DMS 273 (cell line): ENCODE measurements around the gene QRFP.

ENCODE experiments used
- DNase-seq: peaks from one replicate; lab custom pipeline; 2025; ENCODE audit not compliant: unreplicated experiment; lab: John Stamatoyannopoulos, UW

QRFP gene

DNA sequence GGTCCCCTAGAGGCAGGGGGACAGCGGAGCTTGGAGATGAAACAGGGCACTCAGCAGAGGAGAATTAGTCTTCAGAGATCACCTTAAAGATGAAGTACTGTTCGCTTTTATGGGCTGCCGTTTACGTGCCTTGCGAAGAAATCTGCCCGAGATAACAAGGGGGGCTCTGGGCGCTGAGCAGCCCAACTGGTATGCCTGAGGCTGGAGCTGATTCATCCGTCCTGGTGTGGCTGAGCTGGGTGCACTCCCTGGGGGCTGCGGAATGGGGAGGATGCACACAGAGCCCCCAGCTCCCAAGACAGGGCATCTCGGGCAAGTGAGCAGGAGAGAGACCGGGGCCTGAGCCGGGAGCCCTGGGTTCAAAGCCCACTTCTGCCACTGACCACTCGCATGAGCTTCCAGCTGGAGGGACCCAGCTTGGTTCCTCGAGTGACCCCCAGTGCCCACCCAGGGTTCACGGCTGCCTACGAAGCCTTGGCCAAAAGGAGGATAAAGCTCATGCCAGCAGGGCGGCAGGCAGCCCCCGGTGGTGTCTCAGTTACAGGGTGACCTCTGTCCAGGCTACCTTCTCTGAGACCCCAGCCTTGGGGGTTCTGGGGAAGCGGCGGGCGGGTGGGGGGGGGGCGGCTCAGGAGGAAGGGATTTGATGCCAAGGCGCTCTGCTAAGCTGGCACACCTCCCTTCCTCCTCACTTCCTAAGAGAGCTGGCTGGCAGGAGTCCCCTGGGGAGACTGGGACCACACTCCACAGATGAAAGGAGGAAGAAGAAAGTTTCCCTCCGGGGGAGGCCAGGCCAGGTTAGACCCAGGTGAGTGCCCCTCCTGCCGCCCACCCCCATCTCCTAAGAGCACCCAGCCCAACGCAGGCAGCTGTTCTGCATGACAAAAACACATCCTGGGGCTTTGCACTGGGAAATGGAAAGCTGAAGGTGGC lies 36.8 kb upstream of the QRFP start:
- no peak for DNase-seq

DNA sequence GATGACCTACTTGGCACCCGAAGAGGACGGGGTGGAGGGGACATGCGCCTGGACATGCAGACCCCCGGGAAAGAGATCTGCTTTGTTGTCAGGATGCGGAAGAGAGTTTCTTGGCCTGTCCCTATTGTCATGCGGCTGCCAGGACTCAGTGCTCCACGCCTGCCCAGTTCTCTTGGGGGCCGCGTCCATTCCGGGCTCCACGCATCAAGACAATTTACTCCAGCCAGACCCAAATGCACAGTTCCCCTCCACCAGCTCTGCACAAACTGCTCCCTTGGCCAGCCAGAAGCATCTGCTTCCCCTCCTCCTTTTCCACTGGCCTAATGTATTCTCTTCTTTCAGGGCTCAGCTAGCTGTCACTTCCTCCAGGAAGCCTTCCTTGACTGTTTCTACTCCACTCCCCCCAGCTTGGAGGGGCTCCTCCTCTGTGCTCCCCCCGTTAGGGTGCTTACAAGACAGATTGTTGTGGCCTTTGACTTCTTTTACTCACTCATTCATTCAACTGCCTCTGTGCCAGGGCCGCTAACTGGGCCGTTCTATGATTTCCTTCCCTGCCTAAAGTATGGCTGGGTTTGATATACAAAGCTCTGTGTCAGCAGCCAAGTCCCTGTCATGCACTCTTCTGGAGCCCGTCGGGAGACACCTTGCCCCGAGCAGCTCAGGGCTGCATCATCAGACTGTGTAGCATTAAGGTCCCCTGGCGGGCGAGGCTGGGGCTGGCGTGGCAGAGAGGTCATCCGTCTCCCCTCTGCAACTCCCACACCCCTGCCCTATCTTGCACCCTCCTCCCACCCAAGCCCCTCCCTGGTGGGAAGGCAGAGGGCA lies 35.9 kb upstream of the QRFP start:
- peak; percentile 34 for DNase-seq

DNA sequence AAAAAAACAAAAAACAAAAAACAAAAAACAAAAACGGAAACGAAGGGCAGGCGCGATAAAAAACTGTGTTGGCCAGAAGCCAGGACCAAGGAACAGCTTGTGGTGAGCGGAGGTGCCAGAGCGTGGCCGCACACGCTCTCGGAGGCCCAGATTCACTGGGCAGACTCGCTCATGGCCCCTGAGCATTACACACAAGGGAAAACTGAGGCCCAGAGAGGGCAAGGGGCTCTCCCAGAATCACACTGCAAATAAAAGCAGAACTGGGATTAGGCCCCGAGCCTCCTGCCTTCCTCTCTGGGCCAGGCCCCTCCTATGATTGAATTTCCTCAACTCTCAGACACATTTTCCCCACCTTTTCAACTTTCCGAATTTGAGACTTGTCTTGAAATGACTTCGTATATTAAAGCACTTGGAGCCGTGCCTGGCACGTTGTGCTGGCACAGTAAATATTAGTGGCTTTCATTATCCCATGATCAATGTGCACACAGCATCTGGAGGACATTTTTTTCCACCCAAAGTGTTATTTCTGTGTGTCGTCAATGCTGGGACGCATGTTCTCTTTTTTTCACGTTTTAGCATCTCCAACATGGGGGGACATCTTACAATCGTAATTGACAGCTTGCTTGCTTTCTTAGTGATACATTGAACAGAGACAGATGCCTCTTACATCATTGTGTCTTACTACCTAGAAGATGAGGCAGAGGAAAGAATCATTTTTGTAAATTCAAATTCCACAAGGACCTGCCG lies 35.1 kb upstream of the QRFP start:
- peak; percentile 30 for DNase-seq

DNA sequence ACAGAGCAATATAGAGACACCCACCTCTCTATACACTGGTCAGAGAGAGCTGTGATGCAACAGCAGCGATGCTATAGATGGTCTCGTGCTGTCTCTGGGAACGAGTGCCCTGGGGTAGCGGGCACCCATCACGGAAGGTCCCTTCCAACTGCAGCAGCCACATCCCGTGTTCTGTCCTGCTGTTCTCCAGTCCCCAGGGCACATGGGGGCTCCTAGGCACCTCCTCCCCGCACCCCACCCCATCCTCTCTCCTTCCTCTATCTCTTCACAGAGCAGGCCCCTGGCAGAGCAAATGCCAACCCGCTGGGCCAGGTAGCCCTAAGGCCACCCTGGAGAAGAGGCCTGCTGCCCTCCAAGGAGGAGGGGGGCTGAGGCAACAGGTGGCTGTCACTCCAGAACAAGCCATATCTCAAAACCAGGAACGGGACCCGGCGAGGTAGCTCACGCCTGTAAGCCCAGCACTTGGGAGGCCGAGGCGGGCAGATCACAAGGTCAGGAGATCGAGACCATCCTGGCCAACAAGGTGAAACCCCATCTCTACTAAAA lies 34.3 kb upstream of the QRFP start:
- no peak for DNase-seq

DNA sequence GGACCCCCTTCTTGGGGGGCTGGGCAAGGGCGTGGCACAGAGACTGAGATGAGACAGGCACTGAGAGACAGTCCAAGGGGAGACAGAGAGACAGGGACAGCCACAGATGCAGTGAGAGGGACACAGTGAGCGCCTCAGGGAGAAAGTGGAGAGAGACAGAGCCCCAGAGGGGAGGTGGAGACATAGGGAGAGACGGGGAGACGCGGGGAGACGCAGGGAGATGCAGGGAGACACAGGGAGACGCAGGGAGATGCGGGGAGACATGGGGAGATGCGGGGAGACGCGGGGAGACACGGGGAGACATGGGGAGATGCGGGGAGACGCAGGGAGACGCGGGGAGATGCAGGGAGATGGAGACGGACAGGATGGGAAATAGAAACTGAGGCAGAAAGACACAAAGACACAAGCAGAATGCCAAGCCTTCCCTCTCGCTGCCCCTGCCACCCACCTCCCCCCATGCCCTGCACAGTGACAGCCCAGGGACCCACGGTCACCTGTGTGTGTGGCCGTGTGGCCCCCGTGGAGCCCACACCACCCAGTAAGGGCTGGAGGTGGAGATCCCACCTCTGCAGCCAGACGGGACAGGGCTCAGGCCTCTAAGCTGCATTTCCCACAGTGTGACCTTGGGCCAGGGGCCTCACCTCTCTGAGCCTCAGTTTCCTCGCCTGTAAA lies 33.7 kb upstream of the QRFP start:
- no peak for DNase-seq

DNA sequence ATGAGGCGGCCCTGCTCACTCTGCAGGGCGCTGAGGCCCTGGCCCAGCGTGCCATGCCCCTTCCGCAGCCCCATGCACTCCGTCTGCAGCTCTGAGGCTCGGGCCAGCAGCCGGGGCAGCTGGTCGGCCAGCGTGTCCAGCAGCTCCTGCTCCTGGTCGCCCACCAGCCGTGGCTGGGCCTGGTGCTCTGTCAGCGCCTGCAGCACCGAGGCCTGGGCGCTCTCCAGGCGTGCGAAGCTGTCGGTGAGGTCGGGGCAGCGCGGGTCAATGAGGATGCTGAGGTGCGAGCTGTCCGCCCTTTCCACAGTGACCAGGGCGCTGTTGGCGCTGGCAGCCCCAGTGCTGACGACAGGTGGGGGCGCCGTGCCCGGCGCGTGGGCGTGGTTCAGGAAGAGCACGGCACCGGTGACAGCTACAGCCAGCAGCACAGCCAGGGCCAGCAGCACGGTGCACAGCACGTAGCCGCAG lies 33.0 kb upstream of the QRFP start:
- DNase-seq: no peak

DNA sequence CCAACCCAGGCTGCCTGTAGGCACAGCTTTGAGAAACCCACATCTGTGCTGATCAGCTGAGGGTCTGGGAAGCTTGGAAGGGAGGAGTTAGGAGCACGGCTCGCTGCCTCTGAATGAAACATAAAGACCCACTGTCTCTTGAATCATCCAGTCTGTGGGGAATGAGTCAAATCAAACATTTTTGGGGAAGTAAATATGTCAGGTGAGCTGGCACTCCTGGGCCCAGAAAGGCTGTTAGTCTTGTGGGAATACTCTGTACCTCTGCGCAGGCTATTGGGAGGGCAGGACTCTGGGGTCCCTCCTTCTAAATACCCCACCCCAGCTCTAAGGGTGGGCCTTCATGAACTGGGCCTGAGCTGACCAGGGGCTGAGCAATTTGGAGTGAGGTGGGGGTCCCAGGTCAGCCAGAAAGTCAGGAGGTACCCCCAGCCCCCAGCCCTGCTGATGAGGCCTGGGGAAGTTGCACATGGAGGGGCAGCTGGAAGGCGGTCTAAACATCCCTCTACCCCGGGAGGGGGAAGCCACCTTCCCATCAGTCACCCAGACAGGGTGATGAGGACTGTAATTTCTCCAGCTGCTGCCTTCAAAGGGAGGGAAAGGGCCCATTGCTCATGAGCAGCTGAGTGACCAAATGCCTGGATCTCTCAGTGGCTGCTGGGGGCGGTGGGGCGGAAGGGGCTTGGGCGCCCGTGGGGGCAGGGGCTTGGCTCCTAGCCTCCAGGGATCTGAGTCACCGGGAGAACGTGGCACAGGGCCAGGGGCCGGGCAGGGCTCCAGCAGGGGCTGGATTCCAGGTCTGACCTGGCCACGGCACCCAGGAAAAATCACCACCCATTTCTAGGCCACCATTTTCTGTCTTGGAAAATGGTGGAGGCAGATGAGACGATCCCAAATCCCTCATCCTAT lies 31.6 kb upstream of the QRFP start:
- peak; percentile 69 for DNase-seq

DNA sequence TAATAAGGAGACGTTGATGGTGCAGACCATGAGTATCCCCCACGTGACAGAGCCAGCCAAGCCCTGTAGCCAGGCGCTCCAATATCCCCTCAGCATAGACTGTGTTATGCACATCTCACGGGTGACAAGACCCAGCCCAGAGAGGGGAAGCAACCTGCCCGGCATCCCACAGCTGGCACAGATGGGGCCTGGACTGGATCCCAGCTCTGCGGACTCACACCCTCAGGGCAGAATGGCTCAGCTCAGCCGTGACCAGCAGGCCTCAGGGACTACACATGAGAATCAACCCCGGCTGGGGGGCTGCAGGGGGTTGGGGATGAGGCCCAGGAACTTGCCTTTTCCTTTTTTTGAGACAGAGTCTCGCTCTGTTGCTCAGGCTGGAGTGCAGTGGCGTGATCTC lies 30.7 kb upstream of the QRFP start:
- no peak for DNase-seq

DNA sequence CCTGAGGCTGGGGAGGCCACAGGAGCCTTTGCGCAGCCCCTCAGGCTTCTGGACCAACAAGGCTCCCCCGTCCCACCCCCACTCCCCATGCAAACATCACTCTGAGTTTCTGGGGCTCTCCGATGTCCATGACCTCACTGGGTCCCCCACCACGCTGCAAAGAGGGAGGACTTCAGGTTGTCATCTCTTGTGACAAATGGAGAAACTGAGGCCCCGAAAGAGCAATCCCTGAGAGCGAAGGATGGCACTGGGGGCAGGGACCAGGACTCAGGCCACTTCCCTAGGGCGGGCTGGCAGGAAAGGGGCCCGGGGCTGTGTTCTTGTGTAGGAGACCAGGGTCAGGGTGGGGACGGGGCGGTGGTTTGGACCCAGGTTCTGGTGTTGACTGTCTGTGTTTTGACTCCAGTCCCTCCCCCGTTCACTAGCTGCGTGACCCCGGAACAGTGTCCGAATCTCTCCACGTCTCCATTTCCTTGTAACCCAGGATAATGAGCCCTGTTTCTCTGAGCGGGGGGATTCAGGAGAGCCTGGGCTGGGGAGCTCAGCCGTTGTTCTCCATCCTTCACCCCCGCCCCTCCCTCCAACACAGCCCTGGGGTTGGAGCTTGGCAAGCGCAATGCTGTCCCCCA lies 28.6 kb upstream of the QRFP start:
- no peak for DNase-seq

DNA sequence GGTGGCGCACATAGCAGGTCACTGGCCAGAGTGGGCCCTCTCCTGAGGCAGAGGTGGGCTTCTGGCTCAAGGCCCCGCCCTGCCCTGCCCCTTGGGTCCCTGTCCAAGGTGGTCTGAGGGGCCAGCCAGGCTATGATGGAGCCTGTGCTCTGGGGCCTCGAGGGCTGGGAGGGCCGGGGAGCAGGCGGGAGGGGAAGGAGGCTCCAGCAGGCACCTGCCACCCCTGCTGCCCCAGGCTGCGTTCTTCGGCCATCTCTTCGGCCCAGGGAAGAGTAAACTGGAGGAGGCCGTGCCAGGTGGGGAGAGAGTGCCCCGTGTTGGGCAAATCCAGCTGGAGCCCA lies 27.8 kb upstream of the QRFP start:
- DNase-seq: no peak

DNA sequence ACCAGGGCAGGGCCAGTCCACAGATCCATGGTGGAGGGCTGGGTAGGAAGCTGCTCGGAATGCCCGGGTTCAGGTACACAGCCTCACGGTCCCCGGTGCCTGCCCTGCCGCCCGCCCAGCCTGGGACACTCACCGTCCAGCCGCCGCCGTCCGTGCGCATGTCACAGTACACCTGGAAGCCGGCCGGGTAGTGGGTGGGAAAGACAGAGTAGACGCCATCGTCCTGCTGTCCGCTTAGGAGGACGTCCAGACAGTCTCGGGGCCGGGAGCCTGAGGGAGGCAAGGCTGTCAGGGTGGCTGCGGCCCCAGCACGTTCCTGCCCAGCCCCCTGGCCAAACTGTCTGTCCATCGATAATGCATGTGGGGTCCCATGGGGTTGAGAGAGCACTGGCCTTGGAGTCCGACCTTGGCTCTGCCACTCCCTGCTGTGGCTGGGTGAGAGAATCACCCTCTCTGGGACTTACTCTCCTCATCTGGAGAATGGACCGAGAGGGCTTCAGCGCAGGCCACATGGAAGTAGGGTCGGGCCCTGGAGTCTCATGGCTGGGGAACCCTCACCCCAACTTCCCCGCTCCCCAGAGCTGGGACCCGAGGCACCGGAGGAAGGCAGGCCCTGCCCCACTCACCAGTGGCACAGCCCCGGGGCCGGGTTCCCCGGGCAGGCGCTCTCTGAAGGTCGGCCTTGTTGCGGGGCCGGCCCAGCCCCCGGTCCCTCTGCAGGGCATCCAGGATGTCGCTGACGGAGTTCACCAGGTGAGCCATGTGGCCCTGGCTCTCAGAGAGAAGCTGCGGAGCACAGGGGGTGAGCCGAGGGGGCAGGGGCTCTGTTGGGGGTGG lies 27.2 kb upstream of the QRFP start:
- DNase-seq: no peak

DNA sequence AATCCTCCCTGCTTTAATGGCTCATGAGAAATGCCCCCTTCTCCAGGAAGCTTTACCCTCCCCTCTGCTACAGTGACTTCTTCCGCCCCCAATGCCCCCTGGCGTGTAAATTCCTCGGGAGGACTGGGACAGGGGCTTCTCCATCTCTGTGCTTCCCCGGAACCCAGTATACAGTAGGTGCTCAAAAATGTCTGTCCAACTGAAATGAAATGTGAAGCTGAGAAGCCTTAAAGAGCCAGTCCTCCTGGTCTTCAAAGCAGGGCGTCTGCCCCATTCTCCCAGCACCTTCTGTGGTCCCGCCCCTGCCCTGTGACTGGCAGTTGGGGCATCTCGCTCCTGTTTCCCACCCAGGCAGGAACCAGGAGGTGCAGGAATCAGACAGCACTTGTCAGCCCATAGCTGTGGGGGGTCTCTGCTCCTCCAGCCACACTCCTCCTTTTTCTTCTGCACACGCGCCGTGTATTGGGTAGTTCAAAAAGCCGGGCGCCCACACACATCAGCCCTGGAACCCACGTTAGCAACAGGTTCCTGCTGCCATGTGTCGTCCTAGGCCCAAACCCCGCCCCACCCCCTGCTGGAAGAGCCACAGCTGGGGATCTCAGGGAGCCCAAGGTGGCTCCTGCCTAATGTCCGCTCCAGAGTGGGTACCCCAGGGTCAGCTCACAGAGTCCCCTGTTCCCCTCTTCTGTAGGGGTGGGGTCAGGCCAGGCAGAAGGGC lies 26.4 kb upstream of the QRFP start:
- DNase-seq: peak; percentile 40

DNA sequence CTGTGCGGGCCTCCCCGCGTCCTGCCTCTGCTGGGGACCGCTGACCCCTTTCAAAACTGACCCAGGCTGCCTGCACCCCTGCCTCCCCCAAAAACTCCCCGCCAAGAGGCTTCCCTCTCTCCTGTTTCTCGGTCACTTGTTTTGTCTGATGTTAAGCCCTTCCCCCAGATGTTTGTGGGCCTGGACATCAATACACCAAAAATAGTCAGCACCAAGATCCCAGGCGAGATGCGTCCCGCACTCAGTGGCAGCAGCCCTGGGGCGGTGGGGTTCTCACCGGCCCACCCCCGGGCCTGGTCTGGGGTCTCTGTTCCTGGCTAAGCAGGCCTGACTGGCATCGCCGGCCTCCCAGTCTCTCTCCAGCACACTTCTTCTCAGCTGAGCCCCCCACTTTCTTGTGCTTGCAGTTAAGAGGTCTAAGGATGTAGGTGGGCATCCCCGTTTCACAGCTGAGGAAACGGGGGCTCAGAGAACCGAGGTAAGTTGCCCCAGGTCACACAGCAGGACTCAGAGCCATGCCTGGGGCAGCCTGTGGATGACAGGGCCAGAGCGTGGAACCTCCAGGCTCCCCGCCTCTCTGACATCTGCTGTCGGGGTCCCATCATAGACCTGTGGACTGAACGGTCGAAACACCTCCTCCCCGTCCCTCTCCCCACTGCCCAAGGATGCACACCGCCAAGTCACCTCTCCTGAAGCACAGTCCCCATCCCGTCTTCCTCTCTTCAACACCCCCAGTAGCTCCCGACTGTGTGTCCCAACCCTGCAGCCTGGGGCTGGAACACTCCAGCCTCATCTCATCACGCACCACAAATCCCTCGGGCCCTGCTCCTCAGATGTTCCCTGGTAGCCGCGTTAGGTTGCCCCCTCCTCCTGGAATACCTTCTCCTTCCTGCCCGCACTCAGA lies 25.6 kb upstream of the QRFP start:
- no peak for DNase-seq

DNA sequence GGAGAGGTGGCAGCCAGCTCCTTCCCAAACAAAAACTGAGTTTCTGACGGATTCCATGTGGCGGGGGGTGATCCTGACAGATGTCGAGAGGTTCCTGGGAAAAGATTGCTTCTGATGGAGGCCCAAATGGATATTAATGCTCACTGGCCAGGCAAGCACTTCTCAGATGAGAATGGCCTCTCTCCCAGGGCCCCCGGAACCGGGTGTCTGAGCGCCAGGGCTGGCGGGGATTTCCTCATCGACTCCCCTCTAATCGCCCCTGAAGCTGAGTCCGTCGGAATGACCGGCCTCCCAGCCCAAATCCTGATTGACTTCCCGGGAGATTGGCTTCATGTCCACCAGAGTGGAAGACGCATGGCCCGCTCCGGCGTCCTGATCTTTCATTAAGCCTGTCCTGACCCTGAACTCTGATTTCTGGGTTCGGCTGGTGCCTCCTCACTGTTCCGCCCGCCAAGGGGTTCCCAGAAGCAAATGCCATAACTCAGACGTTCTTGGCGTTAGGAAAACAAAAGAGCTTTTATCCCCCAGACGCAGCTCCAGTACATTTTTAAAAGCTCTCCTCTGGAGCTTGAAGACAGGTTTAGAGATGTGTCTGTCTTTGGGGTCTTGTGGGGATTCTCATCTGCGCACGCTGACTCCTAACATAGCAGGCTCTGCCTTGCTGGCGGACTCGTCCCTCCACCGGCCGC lies 24.8 kb upstream of the QRFP start:
- no peak for DNase-seq

DNA sequence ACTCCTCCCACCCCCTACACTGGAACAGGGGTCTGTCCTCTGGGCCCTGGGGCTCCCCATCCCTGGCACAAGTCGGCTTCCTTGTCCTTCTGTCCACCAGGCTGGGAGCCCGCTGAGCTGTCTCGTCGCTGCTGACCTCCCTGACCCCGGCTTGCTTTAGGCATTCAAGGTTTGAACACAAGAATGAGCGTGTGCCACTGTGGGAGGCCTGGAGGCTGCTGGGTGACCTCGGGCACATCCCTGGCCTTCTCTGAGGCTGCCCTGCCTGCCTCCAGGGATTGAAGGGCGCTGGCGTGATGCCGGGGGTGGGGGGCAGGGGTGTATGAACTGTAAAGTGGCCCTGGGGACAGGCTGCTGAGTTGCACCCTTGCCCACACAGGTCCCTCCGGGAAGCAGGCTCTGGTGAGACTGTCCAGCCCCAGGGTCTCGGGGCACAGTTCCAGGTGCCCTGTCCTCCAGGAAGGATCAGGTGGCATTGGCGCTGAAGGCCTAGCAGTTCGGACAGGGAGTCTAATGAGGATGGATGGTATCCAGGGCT lies 24.2 kb upstream of the QRFP start:
- no peak for DNase-seq

DNA sequence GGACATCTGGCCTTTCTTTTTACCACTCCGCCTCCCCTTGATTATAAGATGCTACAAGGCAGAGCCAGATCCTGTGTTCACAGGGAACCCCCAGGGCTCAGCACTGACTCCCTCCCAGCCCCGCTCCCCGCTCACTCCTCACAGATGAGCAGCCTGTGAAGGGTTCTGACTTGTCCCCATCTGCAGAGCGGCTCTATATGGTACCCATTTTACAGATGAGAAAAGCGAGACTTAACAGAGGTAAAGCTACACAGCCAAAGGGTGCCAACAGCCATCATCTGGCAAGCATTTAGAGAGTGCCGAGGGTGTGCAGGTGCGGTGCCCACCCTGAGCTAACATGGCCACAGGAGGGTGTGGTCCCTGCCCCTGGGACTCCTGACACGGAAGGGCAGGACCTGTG lies 23.6 kb upstream of the QRFP start:
- no peak for DNase-seq
